Keratinocyte (primary cell): ENCODE measurements around the gene C16orf92. TPM values are rescaled to one million over a fixed set of nuclear protein-coding genes. Genes with fewer than 3 reads are reported as not detected.

Source experiments
- DNase-seq: peaks from one replicate; pipeline ENCODE4 v3.0.0-alpha.2; 2011; ENCODE audit warnings: low read depth, missing footprints, low spot score
- FAIRE-seq: peaks from 2 replicates; lab custom pipeline; 2011; peaks lifted over from hg19 to GRCh38; lab: Jason Lieb, UNC
- H2AFZ ChIP-seq: 2 replicates; pipeline ENCODE4 v1.6.0; 2012; ENCODE audit warnings: low read length, control low read depth, inconsistent platforms; ENCODE audit not compliant: control insufficient read depth
- H3K27ac ChIP-seq: 2 replicates; pipeline ENCODE4 v1.5.1; 2011; ENCODE audit warnings: low read length; ENCODE audit not compliant: control insufficient read depth, insufficient read depth
- H3K27me3 ChIP-seq: 3 replicates; pipeline ENCODE4 v1.6.0; 2011; ENCODE audit warnings: low read length; ENCODE audit not compliant: control insufficient read depth, insufficient read depth; ENCODE audit errors: extremely low read depth
- H3K36me3 ChIP-seq, 2 experiments: 2 replicates in 1 of 2; 3 replicates in 1 of 2; pipeline ENCODE4 v1.5.1; 2011; ENCODE audit warnings: low read length in 2 of 2, mild to moderate bottlenecking in 1 of 2; ENCODE audit not compliant: control insufficient read depth in 2 of 2, insufficient read depth in 2 of 2; ENCODE audit errors: extremely low read depth in 1 of 2
- H3K4me1 ChIP-seq: 3 replicates; pipeline ENCODE4 v1.5.1; 2011; ENCODE audit warnings: low read length; ENCODE audit not compliant: control insufficient read depth, insufficient read depth; ENCODE audit errors: extremely low read depth
- H3K4me2 ChIP-seq: 3 replicates; pipeline ENCODE4 v1.6.0; 2011; ENCODE audit warnings: low read depth, low read length; ENCODE audit not compliant: control insufficient read depth, insufficient read depth; ENCODE audit errors: extremely low read depth
- H3K4me3 ChIP-seq, 3 experiments: fragments of 200-600 bp in 1 of 3; sonication (generic) in 1 of 3; 2 replicates in 2 of 3; 3 replicates in 1 of 3; pipeline ENCODE4 v1.5.1; 2011 to 2016; ENCODE audit warnings: low read length in 3 of 3, mild to moderate bottlenecking in 3 of 3, control low read depth in 2 of 3, inconsistent platforms in 1 of 3, low read depth in 1 of 3, mixed read lengths in 1 of 3, mixed run types in 1 of 3, moderate library complexity in 1 of 3; ENCODE audit not compliant: control insufficient read depth in 2 of 3, insufficient read depth in 2 of 3; ENCODE audit errors: extremely low read depth in 1 of 3
- H3K79me2 ChIP-seq: 2 replicates; pipeline ENCODE4 v1.6.0; 2012; ENCODE audit warnings: low read length; ENCODE audit not compliant: control insufficient read depth, insufficient read depth
- H3K9ac ChIP-seq: 3 replicates; pipeline ENCODE4 v1.6.0; 2011; ENCODE audit warnings: low read length; ENCODE audit not compliant: control insufficient read depth, insufficient read depth; ENCODE audit errors: extremely low read depth
- H3K9me1 ChIP-seq: 3 replicates; pipeline ENCODE4 v1.6.0; 2011; ENCODE audit warnings: low read length; ENCODE audit not compliant: control insufficient read depth, insufficient read depth; ENCODE audit errors: extremely low read depth
- H3K9me3 ChIP-seq: 2 replicates; pipeline ENCODE4 v1.5.1; 2012; ENCODE audit warnings: low read depth, low read length; ENCODE audit not compliant: control insufficient read depth
- H4K20me1 ChIP-seq: 3 replicates; pipeline ENCODE4 v1.6.0; 2011; ENCODE audit warnings: low read length; ENCODE audit not compliant: control insufficient read depth, insufficient read depth; ENCODE audit errors: extremely low read depth
- CTCF ChIP-seq, 3 experiments: IDR thresholded peaks in 1 of 3; conservative IDR thresholded peaks in 1 of 3; optimal IDR thresholded peaks in 1 of 3; 2 replicates in 2 of 3; 3 replicates in 1 of 3; pipeline versions ENCODE3 to v1.5.1; 2011; ENCODE audit warnings: low read length in 3 of 3, mild to moderate bottlenecking in 3 of 3, moderate library complexity in 2 of 3, control low read depth in 1 of 3, inconsistent platforms in 1 of 3; ENCODE audit not compliant: insufficient read depth in 2 of 3; ENCODE audit errors: extremely low read depth in 1 of 3
- EZH2 ChIP-seq: IDR thresholded peaks from one replicate; pipeline ENCODE4 v1.6.1; 2012; ENCODE audit warnings: inconsistent platforms, mild to moderate bottlenecking, low read length, moderate library complexity
- dilution Hi-C: fragments of 300-500 bp; cut with MboI; formaldehyde crosslinking; loops from one replicate; pipeline ENCODE4 v1.7.0; 2020; ENCODE audit warnings: low sequenced_read_pairs; ENCODE audit not compliant: extremely low pct_ligation_motif_present
- polyA plus RNA-seq, 5 experiments: library from polyadenylated mRNA; depleted of rRNA in 3 of 5; stranded (reverse) in 3 of 5; stranded (forward) in 1 of 5; unstranded in 1 of 5; fragments of >200 nt; gene quantifications; 1 replicate in 1 of 5; 2 replicates in 3 of 5; 3 replicates in 1 of 5; pipeline versions ENCODE4 v1.2.1 to v1.2.3, GENCODE V29; 2011 to 2012; ENCODE audit warnings: missing spikeins in 2 of 5, low read depth in 1 of 5, low replicate concordance in 1 of 5

C16orf92 gene
- polyA plus RNA-seq, 1 donor (not counting 4 experiments of a cell fraction or from before 2014, with no cell fraction given) = not detected

GRCh38 chr16:30060346-30060745 lies 37.3 kb downstream of the C16orf92 start:
- TF ChIP-seq CTCF (optimal IDR thresholded peaks at IDR 0.05 in 1 of 3, IDR thresholded peaks at IDR 0.05 in 1 of 3, conservative IDR thresholded peaks at IDR 0.05 in 1 of 3; ENCODE audit: extremely low read depth in 1 of 3, insufficient read depth in 2 of 3, low read length in 3 of 3) = no peak
- TF ChIP-seq EZH2 = no peak
- Histone ChIP-seq H3K27me3 (no peaks in the 10 kb centered on the region), H2AFZ (no peak overlapping the region), H3K79me2 (peaks cover 6% of the 10 kb centered on the region), H3K27ac (no peak overlapping the region), H3K9me1 (no peaks in the 10 kb centered on the region), H3K4me1 (peaks cover 18% of the 10 kb centered on the region), H3K9me3 (no peaks in the 10 kb centered on the region), H3K9ac (no peak overlapping the region), H3K4me3 (no peak overlapping the region), H4K20me1 (no peaks in the 10 kb centered on the region), H3K36me3 (peaks cover 0 to 4% of the 10 kb centered on the region in 2 experiments), H3K4me2 (no peak overlapping the region)
- no peak for DNase-seq
- FAIRE-seq = no peak
- dilution Hi-C loops = no loop called here

GRCh38 chr16:30060836-30061554 lies 38.0 kb downstream of the C16orf92 start:
- dilution Hi-C loops = no loop called here
- Histone ChIP-seq H3K27me3 (no peaks in the 10 kb centered on the region), H3K27ac (no peak overlapping the region), H3K4me1 (peaks cover 13% of the 10 kb centered on the region), H3K9me3 (no peaks in the 10 kb centered on the region), H4K20me1 (peaks cover under 1% of the 10 kb centered on the region), H3K9me1 (no peaks in the 10 kb centered on the region), H3K36me3 (peaks cover 0 to 4% of the 10 kb centered on the region in 2 experiments), H2AFZ (no peak overlapping the region), H3K9ac (no peak overlapping the region), H3K79me2 (peaks cover 10% of the 10 kb centered on the region), H3K4me2 (no peak overlapping the region), H3K4me3 (no peak overlapping the region)
- FAIRE-seq (no peak), DNase-seq (no peak)
- TF ChIP-seq CTCF (optimal IDR thresholded peaks at IDR 0.05 in 1 of 3, IDR thresholded peaks at IDR 0.05 in 1 of 3, conservative IDR thresholded peaks at IDR 0.05 in 1 of 3; ENCODE audit: extremely low read depth in 1 of 3, insufficient read depth in 2 of 3, low read length in 3 of 3) (no peak), EZH2 (no peak)
